ENCODE measurements around the gene SAMMSON.

SAMMSON gene

DNA sequence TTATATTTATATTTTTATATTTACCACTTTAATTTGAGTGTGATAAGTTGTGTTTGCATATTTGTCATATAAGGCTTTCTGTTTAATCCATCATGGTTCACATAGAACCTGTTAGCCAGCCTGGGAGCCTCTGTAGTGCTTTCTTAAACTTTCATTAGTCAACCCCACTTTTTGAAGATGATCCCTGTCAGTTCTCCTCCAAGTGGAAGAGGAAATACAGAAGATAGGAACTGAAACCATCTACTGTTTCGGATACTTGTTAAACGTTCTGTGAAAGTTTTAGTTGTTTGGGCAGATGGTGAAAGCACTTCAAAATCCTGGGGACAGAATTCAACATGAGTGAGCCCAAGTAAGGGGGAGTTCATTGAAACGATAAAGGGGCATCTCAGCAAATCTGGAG, 4.6 kb upstream of the SAMMSON start:
- no peaks in the 10 kb centered on the region for H3K27me3 ChIP-seq (ENCODE audit: control insufficient read depth, insufficient read depth, low read length)
- H3K4me3 ChIP-seq (ENCODE audit: low read depth, low read length): no peak overlapping the region
- H3K4me2 ChIP-seq (ENCODE audit: low read length): no peak overlapping the region
- TF ChIP-seq, protein P1, sequence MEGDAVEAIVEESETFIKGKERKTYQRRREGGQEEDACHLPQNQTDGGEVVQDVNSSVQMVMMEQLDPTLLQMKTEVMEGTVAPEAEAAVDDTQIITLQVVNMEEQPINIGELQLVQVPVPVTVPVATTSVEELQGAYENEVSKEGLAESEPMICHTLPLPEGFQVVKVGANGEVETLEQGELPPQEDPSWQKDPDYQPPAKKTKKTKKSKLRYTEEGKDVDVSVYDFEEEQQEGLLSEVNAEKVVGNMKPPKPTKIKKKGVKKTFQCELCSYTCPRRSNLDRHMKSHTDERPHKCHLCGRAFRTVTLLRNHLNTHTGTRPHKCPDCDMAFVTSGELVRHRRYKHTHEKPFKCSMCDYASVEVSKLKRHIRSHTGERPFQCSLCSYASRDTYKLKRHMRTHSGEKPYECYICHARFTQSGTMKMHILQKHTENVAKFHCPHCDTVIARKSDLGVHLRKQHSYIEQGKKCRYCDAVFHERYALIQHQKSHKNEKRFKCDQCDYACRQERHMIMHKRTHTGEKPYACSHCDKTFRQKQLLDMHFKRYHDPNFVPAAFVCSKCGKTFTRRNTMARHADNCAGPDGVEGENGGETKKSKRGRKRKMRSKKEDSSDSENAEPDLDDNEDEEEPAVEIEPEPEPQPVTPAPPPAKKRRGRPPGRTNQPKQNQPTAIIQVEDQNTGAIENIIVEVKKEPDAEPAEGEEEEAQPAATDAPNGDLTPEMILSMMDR (IDR thresholded peaks at IDR 0.05): no peak
- no peak overlapping the region for H3K27ac ChIP-seq
- H3K4me1 ChIP-seq: no peaks in the 10 kb centered on the region
- no peak overlapping the region for H2AFZ ChIP-seq
- no peaks in the 10 kb centered on the region for H3K79me2 ChIP-seq
- no peaks in the 10 kb centered on the region for H3K36me3 ChIP-seq (ENCODE audit: control insufficient read depth, insufficient read depth, low read length)
- H3K9ac ChIP-seq: no peak overlapping the region
- no peaks in the 10 kb centered on the region for H3K9me3 ChIP-seq (ENCODE audit: control insufficient read depth, low read length)

DNA sequence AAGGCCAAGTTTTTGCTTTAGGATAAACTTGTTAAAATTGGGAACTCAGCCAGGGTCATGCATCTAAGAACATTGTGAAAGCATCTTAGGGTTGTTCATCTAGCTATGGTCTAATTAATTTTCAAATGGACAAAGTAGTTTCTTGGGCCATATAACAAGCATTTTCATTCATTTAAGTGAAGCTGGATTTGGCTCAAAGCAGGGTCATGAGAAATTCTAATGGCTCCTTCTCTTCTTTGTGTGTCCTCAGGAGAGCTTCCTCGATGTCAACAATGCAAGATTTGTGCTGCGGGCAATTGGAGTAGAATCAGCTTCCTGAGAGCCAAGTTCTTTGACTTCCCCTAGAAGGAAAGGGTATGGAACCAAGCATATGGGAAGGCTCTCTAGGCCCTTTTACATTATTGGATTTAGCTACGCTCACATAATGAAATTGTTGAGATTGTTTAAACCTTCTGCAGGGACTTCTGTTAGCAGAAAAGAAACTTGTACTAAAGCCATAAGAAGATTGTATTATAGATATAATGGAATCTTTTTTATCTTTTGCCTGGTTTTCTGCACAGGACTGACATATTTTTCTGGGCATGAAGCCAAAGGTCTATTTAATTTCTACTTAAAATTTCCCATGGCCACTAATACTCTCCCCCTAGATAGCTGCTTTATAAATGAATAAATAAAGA, 1.8 kb upstream of the SAMMSON start:
- Histone ChIP-seq H2AFZ (no peak overlapping the region), H3K9ac (no peak overlapping the region), H3K79me2 (no peaks in the 10 kb centered on the region), H3K4me2 (ENCODE audit: low read length) (no peak overlapping the region), H3K36me3 (ENCODE audit: control insufficient read depth, insufficient read depth, low read length) (no peaks in the 10 kb centered on the region), H3K27ac (no peak overlapping the region), H3K9me3 (ENCODE audit: control insufficient read depth, low read length) (no peaks in the 10 kb centered on the region), H3K4me1 (no peaks in the 10 kb centered on the region), H3K4me3 (ENCODE audit: low read depth, low read length) (no peak overlapping the region), H3K27me3 (ENCODE audit: control insufficient read depth, insufficient read depth, low read length) (no peaks in the 10 kb centered on the region)
- TF ChIP-seq, protein P1 (IDR thresholded peaks at IDR 0.05): no peak

DNA sequence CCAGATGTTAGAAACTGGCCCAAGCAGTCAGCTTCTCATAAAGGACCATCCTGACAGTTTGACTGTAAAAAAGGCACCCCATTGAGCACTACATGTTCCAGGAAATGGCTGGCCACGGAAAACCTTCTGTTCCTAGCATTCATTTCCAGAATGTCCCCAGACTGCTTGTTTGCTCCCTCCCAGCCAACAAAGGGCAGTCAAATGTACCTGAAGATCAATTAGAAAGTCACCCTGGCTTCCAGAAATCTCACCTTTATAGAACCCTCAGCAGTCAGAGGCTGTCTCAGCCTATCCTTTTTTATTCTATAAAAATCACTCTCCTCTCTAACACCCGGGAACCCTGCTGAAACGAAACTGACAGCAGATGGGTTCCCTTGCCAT, 784 bp upstream of the SAMMSON start:
- Histone ChIP-seq H2AFZ (no peak overlapping the region), H3K4me2 (ENCODE audit: low read length) (no peak overlapping the region), H3K9me3 (ENCODE audit: control insufficient read depth, low read length) (no peaks in the 10 kb centered on the region), H3K79me2 (no peaks in the 10 kb centered on the region), H3K27me3 (ENCODE audit: control insufficient read depth, insufficient read depth, low read length) (no peaks in the 10 kb centered on the region), H3K9ac (no peak overlapping the region), H3K36me3 (ENCODE audit: control insufficient read depth, insufficient read depth, low read length) (no peaks in the 10 kb centered on the region), H3K27ac (no peak overlapping the region), H3K4me3 (ENCODE audit: low read depth, low read length) (no peak overlapping the region), H3K4me1 (no peaks in the 10 kb centered on the region)
- TF ChIP-seq, protein P1 (IDR thresholded peaks at IDR 0.05): no peak

DNA sequence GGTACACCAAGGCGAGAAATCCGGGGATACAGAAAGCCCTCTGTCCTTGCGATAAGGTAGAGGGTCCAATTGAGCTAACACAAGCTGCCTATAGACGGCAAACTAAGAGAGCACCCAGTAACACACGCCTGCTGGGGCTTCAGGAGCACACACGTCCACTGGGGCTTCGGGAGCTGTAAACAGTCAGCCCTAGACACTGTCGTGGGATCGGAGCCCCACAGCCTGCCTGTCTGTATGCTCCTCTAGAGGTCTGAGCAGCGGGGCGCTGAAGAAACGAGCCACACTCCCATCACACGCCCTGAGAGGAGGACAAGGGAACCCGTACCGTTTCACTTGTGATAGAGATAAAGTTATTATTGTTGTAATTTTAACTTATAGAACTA, 486 bp downstream of the SAMMSON start:
- H3K9ac ChIP-seq: no peak overlapping the region
- H3K9me3 ChIP-seq (ENCODE audit: control insufficient read depth, low read length): no peaks in the 10 kb centered on the region
- H3K4me3 ChIP-seq (ENCODE audit: low read depth, low read length): no peak overlapping the region
- TF ChIP-seq, protein P1 (IDR thresholded peaks at IDR 0.05): no peak
- H3K36me3 ChIP-seq (ENCODE audit: control insufficient read depth, insufficient read depth, low read length): no peaks in the 10 kb centered on the region
- no peak overlapping the region for H2AFZ ChIP-seq
- H3K27me3 ChIP-seq (ENCODE audit: control insufficient read depth, insufficient read depth, low read length): no peaks in the 10 kb centered on the region
- H3K4me1 ChIP-seq: no peaks in the 10 kb centered on the region
- H3K27ac ChIP-seq: no peak overlapping the region
- H3K4me2 ChIP-seq (ENCODE audit: low read length): no peak overlapping the region
- H3K79me2 ChIP-seq: no peaks in the 10 kb centered on the region

DNA sequence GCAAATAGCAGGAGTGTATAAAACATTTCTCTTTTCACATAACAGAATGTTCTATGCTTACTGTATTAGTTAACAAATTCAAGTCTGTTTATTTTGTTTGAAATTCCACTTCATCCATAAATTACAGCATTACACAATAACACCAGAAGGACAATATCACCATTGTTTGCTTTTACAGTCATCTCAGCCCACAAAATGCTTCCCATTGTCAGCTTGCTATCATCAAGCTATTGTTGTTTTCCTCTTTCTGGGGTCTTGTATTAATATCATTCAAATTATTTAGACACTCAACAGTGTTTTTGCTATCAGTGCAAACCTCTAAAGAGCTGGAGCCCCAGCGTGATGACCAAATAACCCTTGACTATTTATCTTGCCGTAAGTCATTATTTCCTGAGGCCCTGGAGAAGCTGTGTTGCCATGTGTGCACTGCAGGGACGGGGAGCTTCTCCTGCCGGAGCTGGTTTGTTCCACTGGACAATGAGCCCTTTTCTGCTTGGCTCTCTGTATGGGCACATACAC, 1.1 kb downstream of the SAMMSON start:
- Histone ChIP-seq H3K27me3 (ENCODE audit: control insufficient read depth, insufficient read depth, low read length) (no peaks in the 10 kb centered on the region), H3K4me3 (ENCODE audit: low read depth, low read length) (no peak overlapping the region), H3K9me3 (ENCODE audit: control insufficient read depth, low read length) (no peaks in the 10 kb centered on the region), H3K4me2 (ENCODE audit: low read length) (no peak overlapping the region), H3K4me1 (no peaks in the 10 kb centered on the region), H3K36me3 (ENCODE audit: control insufficient read depth, insufficient read depth, low read length) (no peaks in the 10 kb centered on the region), H3K27ac (no peak overlapping the region), H2AFZ (no peak overlapping the region), H3K9ac (no peak overlapping the region), H3K79me2 (no peaks in the 10 kb centered on the region)
- TF ChIP-seq, protein P1 (IDR thresholded peaks at IDR 0.05): no peak

All from parathyroid adenoma (tissue), 2 donors.